Hypothalamus (tissue), 51 donors: ENCODE measurements around the gene CCNYL1.
"Not testable (repeated sequence)": the region's sequence is repeated elsewhere in the genome, so short reads cannot be mapped to it uniquely, and the experiment has no call there.

Experiments
- DNase-seq, 51 donors: peaks; one replicate each; lab custom pipeline; 2025; lab: John Stamatoyannopoulos, UW

The CCNYL1 gene

DNA sequence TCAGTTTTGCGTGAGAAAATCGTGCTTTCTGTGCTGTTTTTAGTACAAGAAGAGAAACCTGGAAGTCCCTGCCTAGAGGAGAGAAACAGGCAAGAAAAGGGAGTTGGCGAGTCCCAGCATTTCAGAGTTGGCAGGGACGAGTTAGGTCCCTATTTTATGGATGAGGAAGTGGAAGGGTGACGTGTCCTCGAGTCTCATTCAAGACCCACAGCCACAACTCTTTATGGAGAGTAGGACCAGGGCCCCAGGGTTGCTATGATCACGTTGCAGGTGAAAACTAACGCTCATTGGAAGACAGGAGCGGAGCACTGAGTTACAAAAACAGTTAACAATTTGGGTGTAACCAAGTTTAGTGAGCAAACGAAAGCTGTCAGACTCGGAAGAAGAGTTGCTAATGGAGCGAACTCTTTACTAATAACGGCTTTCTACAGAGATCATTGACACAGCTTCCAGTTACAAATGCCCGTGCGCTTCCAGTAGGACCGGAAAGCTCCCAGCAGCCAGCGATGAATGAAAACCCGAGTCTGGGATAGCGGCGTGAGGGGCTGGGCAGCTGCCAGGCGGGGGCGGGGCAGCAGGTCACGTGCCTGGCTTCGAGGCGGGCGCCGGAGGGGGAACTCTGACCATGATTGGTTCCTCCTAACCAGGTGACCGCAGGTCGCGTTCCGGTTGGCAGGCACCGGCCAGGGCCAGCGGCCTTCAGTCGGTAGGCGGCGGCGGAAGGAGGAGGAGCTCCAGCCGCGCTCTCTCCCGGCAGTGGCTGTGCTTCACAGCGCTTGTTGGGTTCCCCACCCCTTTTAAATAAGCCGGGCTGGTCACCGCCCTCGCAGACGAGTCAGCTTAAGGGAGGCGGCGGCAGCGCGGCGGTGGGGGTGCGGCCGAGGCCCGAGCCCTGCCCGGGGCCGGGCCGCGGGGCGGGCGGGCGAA lies at the start of gene CCNYL1:
Gene CCNYL1 (plus strand): TSS at position 827 of the 927 bp plus-strand sequence. CDS start 257 bp downstream, outside the sequence.
- DNase-seq: peak; percentile 76 to 99 (median 98)

- DNase-seq: no peak
Measured at GRCh38 chr2:207662203-207662602, 49.2 kb upstream of the CCNYL1 start.

DNA sequence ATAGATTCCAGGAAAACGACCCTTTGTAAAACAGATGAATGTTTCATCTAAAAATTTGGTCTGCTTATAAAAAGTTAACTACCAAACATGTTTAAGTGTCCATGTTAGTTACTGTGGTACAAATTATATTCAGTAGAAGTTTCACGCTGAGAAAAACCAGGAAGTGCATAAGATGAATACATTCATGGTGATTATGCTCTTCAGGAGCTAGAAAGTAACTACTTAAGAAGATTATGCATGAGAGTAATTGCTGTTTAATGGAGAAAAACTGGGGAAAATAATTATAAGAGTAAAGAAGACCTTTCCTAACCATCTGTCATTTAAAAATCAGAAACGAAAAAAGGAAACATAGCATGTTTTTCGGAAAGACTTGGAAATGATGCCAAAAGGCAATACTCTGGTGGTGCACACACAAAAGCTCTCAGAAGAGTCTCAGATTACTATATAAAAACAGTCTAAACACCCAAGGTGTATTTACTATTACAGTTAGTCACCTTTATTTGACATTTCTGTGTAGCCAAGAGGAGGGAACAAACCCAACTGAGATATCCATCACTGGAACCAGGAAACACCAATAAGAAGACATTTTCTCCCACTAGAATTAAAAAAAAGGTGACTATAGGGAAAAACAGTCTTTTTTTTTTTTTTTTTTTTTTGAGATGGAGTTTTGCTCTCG lies 47.4 kb upstream of the CCNYL1 start:
- no peak for DNase-seq

- peak in 1 of 51 donors; percentile 1 for DNase-seq
Measured at GRCh38 chr2:207670887-207671286, 40.6 kb upstream of the CCNYL1 start.

- DNase-seq: no peak
Measured at GRCh38 chr2:207673431-207673830, 38.0 kb upstream of the CCNYL1 start.

DNA sequence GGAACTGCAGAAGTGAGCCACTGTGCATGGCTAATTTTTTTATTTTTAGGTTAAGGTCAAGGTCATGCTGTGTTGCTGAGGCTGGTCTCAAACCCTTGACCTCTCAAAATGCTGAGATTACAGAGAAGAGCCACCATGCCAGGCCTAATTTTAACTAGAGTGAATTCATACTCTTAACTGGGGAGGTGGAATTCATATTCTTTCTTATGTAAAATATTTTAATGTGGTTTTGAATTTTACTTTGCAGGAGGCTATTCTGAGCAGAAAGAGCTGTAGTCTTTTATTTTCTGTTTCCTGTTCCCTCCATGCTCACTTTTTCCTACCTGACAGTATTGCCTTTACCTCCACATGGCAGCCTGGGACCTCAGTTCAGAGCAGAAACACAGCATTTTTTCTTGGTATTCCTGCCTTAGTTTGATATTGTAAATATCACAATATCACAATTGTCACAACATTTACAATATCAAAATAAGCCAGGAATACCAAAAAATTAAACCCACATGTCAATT lies 37.1 kb upstream of the CCNYL1 start:
- DNase-seq: no peak

GRCh38 chr2:207674826-207675225 lies 36.6 kb upstream of the CCNYL1 start:
- no peak for DNase-seq

- DNase-seq: no peak
Measured at GRCh38 chr2:207676827-207677354, 34.5 kb upstream of the CCNYL1 start.

DNA sequence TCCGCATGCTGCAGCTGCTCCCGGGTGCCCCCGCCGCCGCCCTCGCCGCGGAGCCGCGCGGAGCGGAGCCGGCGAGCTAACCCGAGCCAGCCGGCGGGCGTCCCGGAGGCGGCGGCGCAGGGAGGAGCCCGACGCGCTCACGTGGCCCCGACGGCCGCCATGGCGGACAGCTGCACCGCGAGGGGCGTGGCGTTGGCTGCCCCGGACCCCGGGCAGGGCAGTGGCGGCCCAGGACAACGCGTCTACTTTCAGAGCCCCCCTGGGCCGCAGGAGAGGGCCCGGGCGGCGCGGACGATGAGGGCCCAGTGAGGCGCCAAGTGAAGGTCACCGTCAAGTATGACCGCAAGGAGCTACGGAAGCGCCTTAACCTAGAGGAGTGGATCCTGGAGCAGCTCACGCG lies 30.0 kb upstream of the CCNYL1 start:
- no peak for DNase-seq

GRCh38 chr2:207682557-207682956 lies 28.9 kb upstream of the CCNYL1 start:
- DNase-seq: no peak

DNA sequence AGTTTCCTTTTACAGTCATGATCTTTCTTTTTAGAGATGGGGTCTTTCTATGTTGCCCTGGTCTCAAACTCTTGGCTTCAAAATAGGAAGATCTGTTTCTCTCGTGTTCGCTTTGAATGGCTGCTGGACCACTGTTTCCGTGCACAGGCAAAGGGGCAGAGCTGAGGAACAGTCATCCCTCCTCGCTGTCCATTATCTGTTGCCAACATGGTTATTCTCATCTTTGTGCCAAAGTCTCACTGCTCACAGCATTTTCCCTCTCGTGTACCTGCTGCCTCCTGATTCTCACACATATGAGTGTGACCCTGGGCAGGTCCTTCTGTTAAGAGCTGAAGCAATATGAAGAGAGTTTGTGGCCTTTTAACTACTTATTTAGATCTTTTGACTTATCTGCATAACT lies 28.0 kb upstream of the CCNYL1 start:
- no peak for DNase-seq

DNA sequence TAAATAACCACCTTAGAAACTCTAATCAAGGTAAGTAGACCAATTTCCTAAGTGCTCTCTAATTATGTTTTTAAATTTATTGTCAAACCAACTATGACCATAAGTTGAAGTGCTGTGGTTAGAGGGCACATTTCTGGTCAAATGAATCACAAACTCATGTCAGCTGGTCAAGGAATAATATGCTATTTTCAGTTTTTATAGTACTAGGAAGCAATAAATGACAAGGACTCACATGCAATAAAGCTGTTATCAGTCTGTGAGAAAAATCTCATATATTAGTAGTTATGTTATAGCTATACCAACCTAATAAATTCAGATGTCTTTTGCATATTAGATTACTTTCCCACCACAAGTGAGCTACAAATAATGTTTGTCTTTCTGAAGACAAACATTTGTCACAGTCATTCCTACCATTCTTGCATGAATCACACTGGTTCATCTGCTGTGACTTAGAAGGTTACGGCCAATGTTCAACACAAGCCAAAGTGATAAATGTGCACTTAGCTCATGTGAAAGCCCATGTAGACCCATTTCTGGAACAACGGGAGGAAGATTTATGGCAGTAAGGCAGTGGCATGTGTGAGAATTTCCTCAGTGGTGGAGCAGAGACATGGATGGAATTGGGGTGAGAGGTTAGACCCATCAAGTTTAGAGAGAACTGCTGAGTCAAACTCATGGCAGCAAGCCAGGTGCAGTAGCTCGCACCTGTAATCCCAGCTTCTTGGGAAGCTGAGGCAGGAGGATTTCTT lies 27.4 kb upstream of the CCNYL1 start:
- DNase-seq: no peak

DNA sequence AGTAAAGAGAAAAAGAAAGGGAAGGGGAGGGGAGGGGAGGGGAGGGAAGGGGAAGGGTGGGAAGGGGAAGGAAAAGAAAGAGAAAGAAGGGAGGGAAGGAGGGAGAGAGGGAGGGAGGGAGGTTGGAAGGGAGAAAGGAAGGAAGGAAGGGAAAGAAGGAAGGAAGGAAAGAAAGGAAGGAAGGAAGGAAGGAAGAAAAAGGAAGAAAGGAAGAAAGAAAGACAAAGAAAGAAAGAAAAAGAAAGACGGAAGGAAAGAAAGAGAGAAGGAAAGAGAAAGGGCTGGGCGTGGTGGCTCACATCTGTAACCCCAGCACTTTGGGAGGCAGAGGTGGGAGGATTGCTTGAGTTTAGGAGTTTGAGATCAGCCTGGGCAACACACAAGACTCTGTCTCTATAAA lies 24.6 kb upstream of the CCNYL1 start:
- no peak for DNase-seq

DNA sequence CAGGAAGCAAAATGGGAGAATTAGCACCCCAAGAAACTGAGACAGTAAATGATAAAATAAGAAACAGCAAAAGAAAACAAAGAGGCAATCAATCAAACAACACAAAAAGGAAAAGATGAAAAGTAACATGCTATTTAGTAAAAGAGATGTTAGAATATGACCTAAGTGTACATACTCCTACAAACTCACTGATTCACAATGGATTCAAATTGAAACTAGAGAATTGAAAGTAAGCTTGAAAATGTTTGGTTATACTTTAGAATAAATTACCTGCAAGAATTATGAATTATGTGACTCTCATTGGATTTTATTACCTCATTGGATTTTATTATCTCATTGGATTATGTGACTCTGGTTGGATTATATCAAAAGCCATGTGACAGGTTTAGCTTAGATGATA lies 22.8 kb upstream of the CCNYL1 start:
- no peak for DNase-seq

DNA sequence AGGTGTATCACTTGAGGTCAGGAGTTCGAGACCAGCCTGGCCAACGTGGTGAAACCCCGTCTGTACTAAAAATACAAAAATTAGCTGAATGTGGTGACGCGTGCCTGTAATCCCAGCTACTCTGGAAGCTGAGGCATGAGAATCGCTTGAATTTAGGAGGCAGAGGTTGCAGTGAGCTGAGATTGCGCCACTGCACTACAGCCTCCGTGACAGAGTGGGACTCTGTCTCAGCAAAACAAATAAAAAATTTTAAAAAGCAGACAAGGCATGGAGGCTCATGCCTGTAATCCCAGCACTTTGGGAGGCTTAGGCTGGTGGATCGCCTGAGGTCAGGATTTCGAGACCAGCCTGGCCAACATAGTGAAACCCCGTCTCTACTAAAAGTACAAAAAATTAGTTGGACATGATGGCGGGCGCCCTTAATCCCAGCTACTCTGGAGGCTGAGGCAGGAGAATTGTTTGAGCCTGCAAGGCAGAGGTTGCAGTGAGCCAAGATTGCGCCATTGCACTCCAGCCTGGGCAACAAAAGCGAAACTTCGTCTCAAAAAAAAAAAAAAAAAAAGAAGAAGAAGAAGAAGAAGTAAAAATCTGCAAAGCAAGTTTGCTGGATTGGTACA lies 20.5 kb upstream of the CCNYL1 start:
- DNase-seq: not testable (repeated sequence)

GRCh38 chr2:207692206-207693065 lies 19.0 kb upstream of the CCNYL1 start:
- peak in 24 of 51 donors; percentile 1 to 54 (median 29) for DNase-seq

DNA sequence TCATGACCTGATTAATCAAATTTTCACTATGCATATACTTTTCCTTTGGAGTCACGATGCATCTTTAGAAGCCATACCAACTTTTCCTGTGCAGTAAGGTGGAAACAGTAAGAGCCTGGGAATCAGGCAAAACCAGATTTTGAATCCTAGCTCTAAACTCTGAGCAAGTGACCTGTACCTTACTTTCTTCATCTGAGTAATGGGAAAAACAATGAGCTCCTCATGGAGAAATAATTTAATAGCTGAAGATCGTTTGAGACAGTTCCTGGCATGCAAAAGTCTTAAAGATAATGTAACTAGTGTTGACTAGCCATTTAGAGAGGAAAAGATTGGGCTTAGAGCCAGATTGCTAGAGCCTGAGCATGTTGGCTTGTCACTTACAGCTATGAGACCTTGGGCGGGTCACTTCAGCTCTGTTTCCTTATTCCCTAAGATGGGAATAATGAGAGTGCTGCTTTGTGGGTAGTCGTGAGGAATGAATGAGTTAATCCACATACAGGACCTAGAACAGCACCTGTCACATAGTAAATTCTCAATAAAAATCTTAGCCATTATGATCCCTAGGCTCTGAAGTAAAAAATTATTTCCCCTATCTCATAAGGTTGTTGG lies 17.7 kb upstream of the CCNYL1 start:
- no peak for DNase-seq

GRCh38 chr2:207694811-207695281 lies 16.6 kb upstream of the CCNYL1 start:
- no peak for DNase-seq

GRCh38 chr2:207695293-207695692 lies 16.1 kb upstream of the CCNYL1 start:
- no peak for DNase-seq
